OCI-M2 (cell line): ENCODE data around the gene ZNF330.
"Not testable (repeated sequence)": the region's sequence is repeated elsewhere in the genome, so short reads cannot be mapped to it uniquely, and the experiment has no call there.

Experiments
- DNase-seq: peaks from one replicate; lab custom pipeline; 2025; ENCODE audit not compliant: unreplicated experiment; lab: John Stamatoyannopoulos, UW

Gene ZNF330

GRCh38 chr4:141220691-141221659 is at the start of gene ZNF330:
Gene ZNF330 (plus strand): TSS chr4:141220895. CDS start chr4:141222372, 1,477 bp downstream.
- peak; percentile 56 for DNase-seq

GRCh38 chr4:141174457-141174856 is 46.2 kb upstream of the ZNF330 start:
- no peak for DNase-seq

GRCh38 chr4:141177171-141177570 is 43.5 kb upstream of the ZNF330 start:
- DNase-seq = no peak

- no peak for DNase-seq
These were observed 41.0 kb upstream of the ZNF330 start for GRCh38 chr4:141179474-141180373.

GRCh38 chr4:141180991-141181761 is 39.5 kb upstream of the ZNF330 start:
- no peak for DNase-seq

- DNase-seq = not testable (repeated sequence)
These were observed 37.2 kb upstream of the ZNF330 start for GRCh38 chr4:141183491-141183890.

GRCh38 chr4:141192564-141192963 is 28.1 kb upstream of the ZNF330 start:
- no peak for DNase-seq

- no peak for DNase-seq
These were observed 27.1 kb upstream of the ZNF330 start for GRCh38 chr4:141193516-141194034.

- no peak for DNase-seq
These were observed 25.5 kb upstream of the ZNF330 start for GRCh38 chr4:141195095-141195707.

GRCh38 chr4:141196227-141196933 is 24.3 kb upstream of the ZNF330 start:
- DNase-seq = no peak

- DNase-seq = no peak
These were observed 12.7 kb upstream of the ZNF330 start for GRCh38 chr4:141207961-141208360.

GRCh38 chr4:141210168-141210567 is 10.5 kb upstream of the ZNF330 start:
- no peak for DNase-seq

- no peak for DNase-seq
These were observed 7.1 kb upstream of the ZNF330 start for GRCh38 chr4:141213550-141213991.

GRCh38 chr4:141215030-141215429 is 5.7 kb upstream of the ZNF330 start:
- no peak for DNase-seq

- DNase-seq = no peak
These were observed 4.5 kb upstream of the ZNF330 start for GRCh38 chr4:141216002-141216761.

- no peak for DNase-seq
These were observed 424 bp upstream of the ZNF330 start for GRCh38 chr4:141220271-141220670.

- no peak for DNase-seq
These were observed 2.7 kb downstream of the ZNF330 start for GRCh38 chr4:141223418-141223817.

GRCh38 chr4:141227280-141227679 is 6.6 kb downstream of the ZNF330 start:
- not testable (repeated sequence) for DNase-seq
